GM12878 (cell line): ENCODE data around the gene GABRA1. TPM values are rescaled to one million over a fixed set of nuclear protein-coding genes. Genes with fewer than 3 reads are reported as not detected.

Experiments used
- ATAC-seq: fragments of 200-7000 bp; cut with Tn5 transposase; 3 replicates; pipeline ENCODE4 v1.9.1; 2020; ENCODE audit warnings: mild to moderate bottlenecking, moderate library complexity
- BruUV-seq: library from RNA; stranded (reverse); fragments of 400-500 nt; replicated peaks from 2 replicates; lab custom pipeline; 2021; lab: Mats Ljungman, UMichigan
- CTCF ChIA-PET: fragments of 300-600 bp; sonication (Branson Sonifier 250); formaldehyde crosslinking; extraction: SDS; loops from one replicate; lab custom pipeline; 2021; ENCODE audit warnings: inconsistent platforms; lab: Yijun Ruan, JAX
- POLR2A ChIA-PET: fragments of 350-600 bp; formaldehyde crosslinking; extraction: SDS; loops from one replicate; lab custom pipeline; 2021; ENCODE audit warnings: inconsistent platforms; lab: Charles Lee
- RAD21 ChIA-PET: fragments of 300-600 bp; sonication (Branson Sonifier 250); formaldehyde crosslinking; loops from one replicate; lab custom pipeline; 2023; ENCODE audit warnings: antibody characterized with exemption; ENCODE audit not compliant: unreplicated experiment; lab: Charles Lee
- SMC1A ChIA-PET: fragments of 300-600 bp; sonication (Branson Sonifier 250); formaldehyde crosslinking; loops from one replicate; lab custom pipeline; 2023; ENCODE audit not compliant: unreplicated experiment, uncharacterized antibody; lab: Charles Lee
- DNase-seq: peaks from one replicate; pipeline ENCODE4 v3.0.0-alpha.2; 2011; ENCODE audit warnings: low read depth, low spot score
- FAIRE-seq: peaks from 3 replicates; lab custom pipeline; 2011; peaks lifted over from hg19 to GRCh38; lab: Jason Lieb, UNC
- H2AFZ ChIP-seq: 2 replicates; pipeline ENCODE4 v1.6.0; 2011; ENCODE audit warnings: low read depth, low read length, control low read depth; ENCODE audit not compliant: control insufficient read depth
- H3K27ac ChIP-seq: 2 replicates; pipeline ENCODE4 v1.5.1; 2011; ENCODE audit warnings: control low read depth; ENCODE audit not compliant: control insufficient read depth, insufficient read depth
- H3K27me3 ChIP-seq, 2 experiments: replicated peaks in 1 of 2; 2 replicates each; pipeline versions ENCODE4 v1.6.0 to v1.6.1; 2011; ENCODE audit warnings: low read length in 1 of 2; ENCODE audit not compliant: control insufficient read depth in 2 of 2, insufficient read depth in 2 of 2
- H3K36me3 ChIP-seq, 2 experiments: 2 replicates each; pipeline ENCODE4 v1.5.1; 2011; ENCODE audit warnings: low read length in 1 of 2; ENCODE audit not compliant: control insufficient read depth in 2 of 2, insufficient read depth in 2 of 2
- H3K4me1 ChIP-seq: 2 replicates; pipeline ENCODE4 v1.6.1; 2011; ENCODE audit warnings: mild to moderate bottlenecking, low read length, moderate library complexity, mixed read lengths; ENCODE audit not compliant: control insufficient read depth, insufficient read depth
- H3K4me2 ChIP-seq: 2 replicates; pipeline ENCODE4 v1.6.0; 2011; ENCODE audit warnings: control low read depth; ENCODE audit not compliant: control insufficient read depth, insufficient read depth
- H3K4me3 ChIP-seq: fragments of 200-600 bp; sonication (generic); 2 replicates; pipeline ENCODE4 v1.5.1; 2016
- H3K79me2 ChIP-seq: 2 replicates; pipeline ENCODE4 v1.6.0; 2011; ENCODE audit warnings: low read length; ENCODE audit not compliant: control insufficient read depth, insufficient read depth
- H3K9ac ChIP-seq: 2 replicates; pipeline ENCODE4 v1.8.0; 2011; ENCODE audit warnings: low read length, control low read depth, mixed read lengths; ENCODE audit not compliant: control insufficient read depth, insufficient read depth
- H3K9me3 ChIP-seq: replicated peaks from 3 replicates; pipeline ENCODE4 v1.5.1; 2011; ENCODE audit warnings: mild to moderate bottlenecking, low read length; ENCODE audit not compliant: control insufficient read depth, insufficient read depth
- H4K20me1 ChIP-seq: 2 replicates; pipeline ENCODE4 v1.6.0; 2011; ENCODE audit not compliant: control insufficient read depth, insufficient read depth
- HDGF ChIP-seq: fragments of 450-650 bp; IDR thresholded peaks from 2 replicates; pipeline ENCODE4 v1.6.1; 2016; ENCODE audit warnings: antibody characterized with exemption
- KAT2A ChIP-seq: conservative IDR thresholded peaks from 2 replicates; pipeline ENCODE4 v1.6.1; 2011; ENCODE audit warnings: low read depth, low read length; ENCODE audit not compliant: control insufficient read depth
- NR2C1 ChIP-seq: fragments of 450-650 bp; IDR thresholded peaks from 2 replicates; pipeline ENCODE4 v1.6.1; 2017; ENCODE audit warnings: antibody characterized with exemption, mild to moderate bottlenecking, moderate library complexity
- POU2F2 ChIP-seq: IDR thresholded peaks from 3 replicates; pipeline ENCODE4 v1.6.1; 2011; ENCODE audit warnings: low read depth, mild to moderate bottlenecking, low read length, borderline replicate concordance
- RAD21 ChIP-seq: IDR thresholded peaks from 2 replicates; pipeline ENCODE4 v1.6.1; 2011; ENCODE audit warnings: mild to moderate bottlenecking, low read depth, low read length, moderate library complexity; ENCODE audit not compliant: insufficient read depth
- SREBF2 ChIP-seq: IDR thresholded peaks from 2 replicates; pipeline ENCODE4 v1.6.1; 2012; ENCODE audit warnings: mild to moderate bottlenecking, low read length
- ZNF24 ChIP-seq: fragments of 450-650 bp; IDR thresholded peaks from 2 replicates; pipeline ENCODE4 v1.6.1; 2017; ENCODE audit warnings: antibody characterized with exemption, mild to moderate bottlenecking
- WGBS: methylation state at CpG from one replicate; pipeline ENCODE4 v1.1.6; 2016; ENCODE audit warnings: low lambda C conversion rate; ENCODE audit not compliant: insufficient replicate concordance, insufficient coverage; ENCODE audit errors: missing lambda C conversion rate; 5-methylcytosine and 5-hydroxymethylcytosine counted together
- in situ Hi-C: fragments of 300-500 bp; cut with MboI; formaldehyde crosslinking; loops from 9 replicates; pipeline ENCODE4 v1.14.3; 2018; ENCODE audit warnings: mixed read lengths
- intact Hi-C: fragments of 100-400 bp; cut with micrococcal nuclease; formaldehyde crosslinking; loops from one replicate; pipeline ENCODE4 v1.14.2; 2022; ENCODE audit not compliant: unreplicated experiment
- polyA plus RNA-seq, 11 experiments: library from polyadenylated mRNA; depleted of rRNA in 4 of 11; unstranded in 6 of 11; stranded (reverse) in 5 of 11; fragments of >200 nt; fragmentation: Nextera tagmentation in 4 of 11; fragmentation: Illumina TruSeq in 1 of 11; extraction: Ambion mirVana in 4 of 11; extraction: Trizol in 1 of 11; gene quantifications; 1 replicate in 1 of 11; 2 replicates in 10 of 11; pipeline versions ENCODE4 v1.2.1 to v1.2.3, GENCODE V29; 2011 to 2016; ENCODE audit warnings: inconsistent platforms in 2 of 11, missing spikeins in 2 of 11, low read depth in 1 of 11
- total RNA-seq, 4 experiments: library from RNA; depleted of rRNA in 3 of 4; stranded (reverse); fragments of >200 nt in 3 of 4; fragmentation: Illumina TruSeq in 1 of 4; extraction: Trizol in 1 of 4; gene quantifications; 2 replicates each; pipeline versions ENCODE4 v1.2.1 to v1.2.3, GENCODE V29; 2013 to 2021
- TF ChIP-seq, protein P1 (sequence below): fragments of 450-650 bp; IDR thresholded peaks from 2 replicates; pipeline ENCODE4 v1.6.1; 2014; ENCODE audit warnings: mild to moderate bottlenecking
- TF ChIP-seq, protein P2 (sequence below), 3 experiments: IDR thresholded peaks in 2 of 3; conservative IDR thresholded peaks in 1 of 3; 2 replicates each; pipeline ENCODE4 v1.5.1; 2011; ENCODE audit warnings: low read depth in 3 of 3, low read length in 3 of 3, mild to moderate bottlenecking in 3 of 3, control low read depth in 2 of 3, moderate library complexity in 2 of 3, inconsistent platforms in 1 of 3, mixed read lengths in 1 of 3; ENCODE audit not compliant: control insufficient read depth in 2 of 3, insufficient read depth in 1 of 3; ENCODE audit errors: extremely low read depth in 1 of 3

GABRA1 gene
- total and polyA plus RNA-seq, 10 of the 15 experiments (the other 5 are each of a cell fraction or from before 2014, with no cell fraction given) = not detected

DNA sequence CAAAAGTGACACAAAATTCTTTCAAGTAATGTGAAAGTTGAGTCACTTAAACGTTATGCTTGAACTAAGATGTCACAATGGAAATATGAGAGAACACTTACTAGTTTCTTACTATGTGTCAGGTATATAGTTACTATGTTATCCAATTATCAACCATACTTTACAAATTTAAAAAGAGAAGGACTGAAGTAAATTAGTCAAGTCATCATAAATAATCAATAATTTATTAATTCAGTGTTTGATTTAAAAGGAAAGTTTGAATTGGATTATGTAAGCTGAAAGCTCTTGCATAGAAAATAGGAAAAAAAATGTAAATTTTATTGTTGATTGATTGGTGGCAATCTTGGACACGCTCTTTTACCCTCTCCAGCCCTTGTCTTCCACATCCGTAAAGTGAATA lies 76.3 kb downstream of the GABRA1 start:
- BruUV-seq = no TSS peak
- no peak overlapping the region for H3K9ac ChIP-seq
- ATAC-seq = no peak
- no peak overlapping the region for H3K4me3 ChIP-seq
- no peak overlapping the region for H2AFZ ChIP-seq
- no peaks in the 10 kb centered on the region for H3K36me3 ChIP-seq
- 36% methylated on average over 3 of the region's 3 CpGs for WGBS
- DNase-seq = no peak
- H3K4me1 ChIP-seq = no peaks in the 10 kb centered on the region
- no peak for TF ChIP-seq SREBF2
- no peak for TF ChIP-seq ZNF24
- TF ChIP-seq POU2F2 = no peak
- TF ChIP-seq KAT2A = no peak
- TF ChIP-seq NR2C1 = no peak
- TF ChIP-seq, protein P1, sequence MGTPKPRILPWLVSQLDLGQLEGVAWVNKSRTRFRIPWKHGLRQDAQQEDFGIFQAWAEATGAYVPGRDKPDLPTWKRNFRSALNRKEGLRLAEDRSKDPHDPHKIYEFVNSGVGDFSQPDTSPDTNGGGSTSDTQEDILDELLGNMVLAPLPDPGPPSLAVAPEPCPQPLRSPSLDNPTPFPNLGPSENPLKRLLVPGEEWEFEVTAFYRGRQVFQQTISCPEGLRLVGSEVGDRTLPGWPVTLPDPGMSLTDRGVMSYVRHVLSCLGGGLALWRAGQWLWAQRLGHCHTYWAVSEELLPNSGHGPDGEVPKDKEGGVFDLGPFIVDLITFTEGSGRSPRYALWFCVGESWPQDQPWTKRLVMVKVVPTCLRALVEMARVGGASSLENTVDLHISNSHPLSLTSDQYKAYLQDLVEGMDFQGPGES = no peak
- no peak overlapping the region for H3K27ac ChIP-seq
- no peaks in the 10 kb centered on the region for H3K79me2 ChIP-seq
- in situ Hi-C loops (no loop called here), intact Hi-C loops (loop anchor here (10.0 kb wide), 1 partner anchor 379 kb away; the partner anchor contains the start of gene GABRB2)
- H3K27me3 ChIP-seq = no peaks in the 10 kb centered on the region
- no peaks in the 10 kb centered on the region for H4K20me1 ChIP-seq
- CTCF ChIA-PET = interaction anchor here (1.1 kb wide), 1 partner anchor 71 kb away, joined by 3 read pairs; no protein-coding TSS in a partner anchor
- no peak for FAIRE-seq
- H3K4me2 ChIP-seq = no peak overlapping the region
- POLR2A ChIA-PET = no interaction called here
- RAD21 ChIA-PET = no interaction called here
- no peaks in the 10 kb centered on the region for H3K9me3 ChIP-seq
- SMC1A ChIA-PET = no interaction called here

DNA sequence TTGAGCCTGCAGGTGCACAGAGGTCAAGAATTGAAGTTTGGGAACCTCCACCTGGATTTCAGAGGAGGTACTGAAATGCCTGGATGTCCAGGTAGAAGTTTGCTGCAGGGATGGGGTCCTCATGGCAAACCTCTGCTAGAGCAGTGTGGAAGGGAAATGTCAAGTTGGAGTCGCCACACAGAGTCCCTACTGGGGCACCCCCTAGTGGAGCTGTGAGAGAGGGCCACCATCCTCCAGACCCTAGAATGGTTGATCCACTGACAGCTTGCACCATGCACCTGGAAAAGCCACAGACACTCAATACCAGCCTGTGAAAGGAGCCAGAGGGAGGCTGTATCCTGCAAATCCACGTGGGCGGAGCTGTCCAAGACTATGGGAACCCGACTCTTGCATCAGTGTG lies 78.0 kb downstream of the GABRA1 start:
- no peaks in the 10 kb centered on the region for H3K9me3 ChIP-seq
- ChIA-PET RAD21 (interaction anchor here (1.2 kb wide), 1 partner anchor 383 kb away, joined by 3 read pairs; no protein-coding TSS in a partner anchor), CTCF (interaction anchor here (0.6 to 1.3 kb wide), 6 partner anchors 8 to 1487 kb away, joined by 3 to 5 read pairs (median 3); no protein-coding TSS in a partner anchor), POLR2A (no interaction called here), SMC1A (no interaction called here)
- no peaks in the 10 kb centered on the region for H3K4me1 ChIP-seq
- 3% methylated on average over 4 of the region's 4 CpGs for WGBS
- no peak overlapping the region for H3K4me3 ChIP-seq
- FAIRE-seq (no peak), ATAC-seq (peak; percentile 63), DNase-seq (no peak)
- no peak overlapping the region for H3K27ac ChIP-seq
- in situ Hi-C loops (no loop called here), intact Hi-C loops (loop anchor here (10.0 kb wide), 1 partner anchor 381 kb away; the partner anchor contains the start of gene GABRB2)
- H3K79me2 ChIP-seq = no peaks in the 10 kb centered on the region
- no TSS peak for BruUV-seq
- no peaks in the 10 kb centered on the region for H3K27me3 ChIP-seq
- no peaks in the 10 kb centered on the region for H3K36me3 ChIP-seq
- no peak overlapping the region for H2AFZ ChIP-seq
- H3K9ac ChIP-seq = no peak overlapping the region
- H3K4me2 ChIP-seq = no peak overlapping the region
- no peaks in the 10 kb centered on the region for H4K20me1 ChIP-seq
- TF ChIP-seq, protein P2, sequence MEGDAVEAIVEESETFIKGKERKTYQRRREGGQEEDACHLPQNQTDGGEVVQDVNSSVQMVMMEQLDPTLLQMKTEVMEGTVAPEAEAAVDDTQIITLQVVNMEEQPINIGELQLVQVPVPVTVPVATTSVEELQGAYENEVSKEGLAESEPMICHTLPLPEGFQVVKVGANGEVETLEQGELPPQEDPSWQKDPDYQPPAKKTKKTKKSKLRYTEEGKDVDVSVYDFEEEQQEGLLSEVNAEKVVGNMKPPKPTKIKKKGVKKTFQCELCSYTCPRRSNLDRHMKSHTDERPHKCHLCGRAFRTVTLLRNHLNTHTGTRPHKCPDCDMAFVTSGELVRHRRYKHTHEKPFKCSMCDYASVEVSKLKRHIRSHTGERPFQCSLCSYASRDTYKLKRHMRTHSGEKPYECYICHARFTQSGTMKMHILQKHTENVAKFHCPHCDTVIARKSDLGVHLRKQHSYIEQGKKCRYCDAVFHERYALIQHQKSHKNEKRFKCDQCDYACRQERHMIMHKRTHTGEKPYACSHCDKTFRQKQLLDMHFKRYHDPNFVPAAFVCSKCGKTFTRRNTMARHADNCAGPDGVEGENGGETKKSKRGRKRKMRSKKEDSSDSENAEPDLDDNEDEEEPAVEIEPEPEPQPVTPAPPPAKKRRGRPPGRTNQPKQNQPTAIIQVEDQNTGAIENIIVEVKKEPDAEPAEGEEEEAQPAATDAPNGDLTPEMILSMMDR (IDR thresholded peaks at IDR 0.05 in 2 of 3, conservative IDR thresholded peaks at IDR 0.05 in 1 of 3; ENCODE audit: control insufficient read depth in 2 of 3, extremely low read depth in 1 of 3, insufficient read depth in 1 of 3, low read depth in 3 of 3, low read length in 3 of 3) = peak; percentile 10 to 26 (median 14); a peak in 3 of 6 replicates
- TF ChIP-seq HDGF = no peak
- TF ChIP-seq RAD21 = peak; percentile 25; the same call in 1 of the 2 replicates
